HG03139 (cell line): ENCODE measurements around the gene CCDC102A.

Experiments
- ATAC-seq: cut with Tn5 transposase; IDR thresholded peaks from one replicate; pipeline ENCODE4 v1.9.1; 2021; ENCODE audit not compliant: unreplicated experiment

Gene CCDC102A

DNA sequence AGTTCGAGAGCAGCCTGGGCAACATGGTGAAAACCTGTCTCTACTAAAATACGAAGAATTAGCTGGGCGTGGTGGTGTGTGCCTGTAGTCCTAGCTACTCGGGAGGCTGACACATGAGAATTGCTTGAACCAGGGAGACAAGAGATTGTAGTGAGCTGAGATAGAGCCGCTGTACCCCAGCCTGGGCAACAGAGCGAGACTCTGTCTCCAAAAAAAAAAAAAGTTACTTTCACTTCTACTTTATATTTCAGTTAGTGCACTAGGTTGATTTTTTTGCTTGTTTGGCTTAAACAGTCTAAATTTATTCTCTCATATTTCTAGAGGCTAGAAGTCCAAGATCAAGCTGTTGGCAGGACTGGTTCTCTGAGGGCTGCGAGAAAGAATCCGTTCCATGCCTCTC, 13.4 kb downstream of the CCDC102A start:
- no peak for ATAC-seq

DNA sequence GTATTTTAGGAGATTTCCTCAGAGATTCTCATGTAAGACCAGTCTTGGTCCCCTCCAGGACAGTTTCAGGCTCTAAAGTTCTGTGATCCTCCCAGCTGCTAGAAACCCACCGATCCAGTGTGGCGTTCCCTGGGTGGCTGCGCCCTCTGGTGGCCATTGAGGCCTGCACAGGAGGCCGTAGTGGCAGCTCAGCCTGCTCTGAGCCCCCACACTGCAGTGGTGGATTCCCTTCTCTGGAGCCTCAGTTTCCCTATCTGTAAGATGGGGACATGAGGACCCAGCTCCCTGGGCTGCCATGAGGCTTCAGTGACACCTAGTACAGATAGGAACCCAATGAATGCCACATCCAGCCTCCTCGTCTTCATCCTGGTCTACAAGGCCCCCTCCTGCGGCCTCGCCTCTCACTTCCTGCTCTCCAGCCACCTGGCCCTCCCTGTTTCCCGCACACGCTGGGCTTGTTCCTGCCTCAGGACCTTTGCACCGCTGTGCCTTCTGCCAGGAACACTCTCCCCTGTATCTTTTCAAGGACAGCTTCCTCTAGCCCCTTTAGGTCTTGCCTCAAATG, 16.5 kb downstream of the CCDC102A start:
- no peak for ATAC-seq

DNA sequence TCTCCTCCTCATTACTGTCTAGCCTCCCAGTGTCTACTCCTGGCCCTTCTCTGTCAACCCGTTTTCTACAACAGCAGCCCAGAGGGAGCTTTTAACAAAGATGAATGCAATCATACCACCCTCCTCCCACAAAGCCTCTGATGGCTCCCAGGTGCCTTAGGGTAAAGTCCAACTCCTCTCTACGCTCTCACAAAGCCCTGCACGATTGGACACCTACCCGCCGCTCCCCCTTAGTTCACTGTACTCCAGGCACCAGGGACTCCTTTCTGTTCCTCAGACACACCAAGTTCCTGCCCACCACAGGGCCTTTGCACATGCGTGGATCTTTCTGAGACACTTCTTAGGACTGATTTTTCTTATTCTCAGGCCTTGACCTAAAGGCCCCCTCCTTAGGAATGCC, 17.4 kb downstream of the CCDC102A start:
- no peak for ATAC-seq

DNA sequence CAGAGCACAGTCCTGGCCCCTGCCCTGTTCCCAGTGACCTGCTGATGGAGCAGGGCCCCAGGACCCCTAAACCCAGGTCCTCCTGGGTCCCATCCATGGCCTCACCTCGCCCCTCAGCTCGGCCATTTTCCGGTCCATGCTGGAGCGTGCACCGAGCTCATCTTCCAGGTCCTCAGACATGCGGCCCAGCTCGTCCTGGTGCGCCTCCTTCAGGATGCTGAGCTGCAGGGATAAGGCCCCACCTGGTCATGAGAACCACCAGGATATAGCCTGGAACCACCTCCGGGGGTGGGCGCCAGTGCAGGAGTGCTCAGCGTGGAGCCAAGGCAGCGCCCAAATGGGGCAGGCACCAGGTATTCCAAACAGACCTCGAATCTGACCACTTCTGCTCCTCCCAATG, 17.9 kb downstream of the CCDC102A start:
- ATAC-seq: no peak

DNA sequence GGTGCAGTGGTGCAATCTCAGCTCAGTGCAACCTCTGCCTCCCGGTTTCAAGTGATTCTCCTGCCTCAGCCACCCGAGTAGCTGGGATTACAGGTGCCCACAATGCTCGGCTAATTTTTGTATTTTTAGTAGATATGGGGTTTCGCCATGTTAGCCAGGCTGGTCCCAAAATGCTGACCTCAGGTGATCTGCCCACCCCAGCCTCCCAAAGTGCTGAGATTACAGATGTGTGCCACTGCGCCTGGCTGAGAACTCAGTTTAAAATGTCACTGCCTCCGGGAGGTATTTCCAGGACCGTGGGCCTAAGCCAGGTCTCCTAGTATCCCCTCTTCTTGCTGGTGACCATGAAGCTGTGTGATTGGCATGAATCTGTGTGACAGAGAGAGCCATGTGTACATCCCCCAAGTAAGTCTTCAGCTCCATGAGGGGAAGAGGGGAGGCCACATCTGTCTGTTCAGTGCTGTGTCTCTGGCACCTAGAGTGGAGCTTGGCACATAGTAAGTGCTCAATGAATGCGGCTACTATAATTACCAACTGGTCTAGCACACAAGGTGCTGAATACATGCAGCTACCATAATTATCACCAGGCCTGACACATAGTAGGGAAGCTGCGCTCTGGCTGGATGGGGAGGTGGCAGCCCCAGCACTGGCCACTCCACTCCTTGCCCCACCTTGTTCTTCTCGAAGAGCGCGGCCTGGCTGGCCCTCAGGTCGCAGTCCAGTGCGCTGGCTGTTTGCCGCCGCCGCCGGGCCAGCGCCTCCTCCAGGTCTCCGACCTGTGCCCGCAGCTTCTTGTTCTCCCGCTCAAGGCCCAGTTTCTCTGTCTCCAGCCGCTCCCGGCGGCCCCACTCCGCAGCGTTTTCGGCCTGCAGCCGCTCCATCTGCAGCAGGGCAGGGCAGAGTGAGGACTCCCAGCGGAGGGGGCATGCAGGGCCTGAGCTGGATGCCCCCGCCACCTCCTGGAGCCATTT, 18.7 kb downstream of the CCDC102A start:
- ATAC-seq: no peak

DNA sequence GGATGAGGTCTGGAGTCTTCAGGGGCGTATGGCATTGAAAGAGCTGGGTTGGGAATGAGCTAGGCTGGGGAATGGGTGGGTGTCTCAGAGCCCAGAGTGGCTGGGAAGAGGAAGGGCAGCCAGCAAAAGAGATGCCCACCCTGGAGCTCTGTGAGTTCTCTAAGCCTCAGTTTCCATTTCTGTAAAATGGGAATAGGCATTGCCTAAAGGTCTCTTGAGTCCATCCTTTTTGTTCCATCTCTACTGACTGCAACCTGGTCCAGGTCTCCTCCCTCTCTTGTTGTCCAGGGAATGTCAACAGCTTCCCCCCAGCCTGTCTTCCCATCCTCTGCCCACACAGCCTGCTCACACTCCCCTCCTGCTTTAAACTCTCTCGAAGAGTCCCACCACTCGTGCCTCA, 19.6 kb downstream of the CCDC102A start:
- ATAC-seq: no peak

DNA sequence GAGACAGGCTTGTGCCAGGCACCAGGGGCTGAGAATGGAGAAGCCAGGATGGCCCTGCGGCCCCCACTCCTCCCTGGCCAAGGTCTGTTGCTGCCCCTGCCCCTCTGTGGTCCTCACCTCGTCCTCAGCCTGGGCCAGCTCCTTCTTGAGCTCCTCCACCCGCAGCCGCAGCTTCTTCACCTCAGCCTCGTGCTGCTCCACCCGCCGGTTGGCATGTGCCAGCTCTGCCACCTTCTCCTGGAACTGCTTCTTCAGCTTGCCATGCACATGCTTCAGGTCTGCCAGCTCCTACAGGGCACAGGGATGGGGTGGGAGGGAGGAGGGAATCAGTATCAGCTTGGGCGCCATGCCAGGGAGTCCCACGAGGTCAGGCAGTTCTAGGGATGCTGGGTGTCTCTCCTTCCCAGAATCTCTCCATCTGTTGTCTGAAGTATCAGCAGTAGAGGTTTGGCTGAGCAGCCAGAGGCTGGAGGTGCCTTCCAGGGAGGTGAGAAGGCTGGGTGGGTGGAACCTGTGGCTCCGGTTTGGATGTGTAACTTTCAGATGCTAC, 20.1 kb downstream of the CCDC102A start:
- no peak for ATAC-seq

DNA sequence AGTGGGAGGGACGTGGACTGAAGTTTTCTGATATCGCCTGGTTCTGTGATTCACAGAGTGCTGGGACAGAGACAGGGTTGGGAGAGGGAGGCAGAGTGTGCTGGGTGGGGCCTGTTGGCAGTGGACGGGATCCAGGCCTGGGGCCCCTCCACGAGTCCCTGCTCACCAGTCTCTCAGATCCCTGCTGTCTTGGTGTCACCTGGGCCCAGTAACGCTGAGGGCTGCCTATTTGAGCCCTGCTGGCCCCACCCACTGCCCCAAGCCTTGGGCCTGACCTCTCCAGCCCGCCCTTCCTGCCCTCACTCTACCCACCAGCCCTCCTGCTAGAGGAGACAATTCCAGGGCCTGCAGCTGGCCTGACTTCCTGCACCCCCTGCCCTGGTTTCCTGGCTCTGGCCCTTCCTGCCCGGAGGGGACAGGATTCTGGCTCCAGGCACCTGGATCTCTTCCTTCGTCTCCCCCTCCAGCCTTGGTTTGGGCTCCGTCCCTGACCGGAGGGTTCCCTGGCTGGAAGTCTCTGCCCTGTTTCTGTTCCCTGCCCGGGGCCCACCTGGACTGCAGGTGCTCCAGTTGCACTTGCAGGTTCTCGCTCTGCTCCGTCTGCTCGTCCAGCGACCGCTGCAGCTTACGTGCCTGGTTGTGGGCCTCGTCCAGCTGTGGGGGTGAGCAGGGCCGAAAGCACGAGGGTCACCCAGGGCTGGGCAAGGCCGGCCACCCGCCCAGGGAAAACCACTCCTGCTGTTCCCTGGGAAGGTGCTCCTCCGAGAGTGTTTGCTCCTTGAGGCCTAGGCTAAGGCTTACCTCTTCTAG, 21.4 kb downstream of the CCDC102A start:
- ATAC-seq: no peak

DNA sequence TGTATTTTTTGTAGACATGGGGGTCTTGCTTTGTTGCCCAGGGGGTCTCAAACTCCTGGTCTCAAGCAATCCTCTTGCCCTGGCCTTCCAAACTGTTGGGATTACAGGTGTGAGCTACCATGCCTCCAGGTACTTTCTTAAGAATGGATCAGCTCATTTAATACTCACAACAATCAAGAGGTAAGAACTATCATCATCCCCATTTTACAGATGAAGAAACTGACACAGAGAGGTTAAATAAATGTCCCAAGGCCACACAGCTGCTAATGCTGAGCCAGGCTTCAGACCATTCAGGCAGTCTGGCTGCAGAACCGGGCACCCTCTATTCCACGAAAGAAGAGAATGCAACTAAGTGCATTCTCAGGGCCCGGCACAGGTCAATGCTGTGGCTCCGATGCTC, 22.0 kb downstream of the CCDC102A start:
- ATAC-seq: no peak

DNA sequence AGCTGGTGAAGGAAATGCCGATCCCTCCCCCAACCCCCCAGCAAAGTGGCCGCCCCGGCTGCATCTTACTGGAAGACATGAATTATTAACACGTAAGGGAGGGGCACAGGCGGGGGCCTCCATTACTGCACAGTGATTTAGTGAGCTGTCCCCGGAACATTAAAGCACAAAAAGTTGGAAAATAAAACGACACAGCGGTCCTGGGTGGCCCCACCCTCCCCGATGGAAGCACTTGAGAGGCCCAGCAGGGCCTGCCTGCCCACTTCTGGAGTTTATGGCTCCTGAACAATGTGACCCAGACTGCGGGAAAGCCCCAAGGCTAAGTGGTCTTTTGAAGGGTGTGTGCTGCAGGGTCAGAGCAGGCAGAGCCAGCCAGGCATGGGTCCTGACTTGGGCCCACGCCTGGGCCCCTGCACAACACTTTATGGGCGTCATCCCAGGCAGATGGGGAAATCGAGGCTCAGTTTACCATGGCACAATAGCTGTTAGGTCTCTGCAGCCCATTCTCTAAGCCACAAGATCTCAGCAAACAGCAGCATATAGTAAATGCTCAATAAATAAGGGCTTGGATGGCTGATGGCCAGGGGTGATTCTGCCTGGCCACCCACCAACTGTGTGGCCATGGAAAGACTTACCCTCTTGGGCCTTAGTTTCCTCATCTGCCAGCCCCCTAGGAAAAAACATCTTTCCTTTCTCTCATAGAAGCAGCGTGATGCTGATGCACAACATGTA, 22.8 kb downstream of the CCDC102A start:
- no peak for ATAC-seq

DNA sequence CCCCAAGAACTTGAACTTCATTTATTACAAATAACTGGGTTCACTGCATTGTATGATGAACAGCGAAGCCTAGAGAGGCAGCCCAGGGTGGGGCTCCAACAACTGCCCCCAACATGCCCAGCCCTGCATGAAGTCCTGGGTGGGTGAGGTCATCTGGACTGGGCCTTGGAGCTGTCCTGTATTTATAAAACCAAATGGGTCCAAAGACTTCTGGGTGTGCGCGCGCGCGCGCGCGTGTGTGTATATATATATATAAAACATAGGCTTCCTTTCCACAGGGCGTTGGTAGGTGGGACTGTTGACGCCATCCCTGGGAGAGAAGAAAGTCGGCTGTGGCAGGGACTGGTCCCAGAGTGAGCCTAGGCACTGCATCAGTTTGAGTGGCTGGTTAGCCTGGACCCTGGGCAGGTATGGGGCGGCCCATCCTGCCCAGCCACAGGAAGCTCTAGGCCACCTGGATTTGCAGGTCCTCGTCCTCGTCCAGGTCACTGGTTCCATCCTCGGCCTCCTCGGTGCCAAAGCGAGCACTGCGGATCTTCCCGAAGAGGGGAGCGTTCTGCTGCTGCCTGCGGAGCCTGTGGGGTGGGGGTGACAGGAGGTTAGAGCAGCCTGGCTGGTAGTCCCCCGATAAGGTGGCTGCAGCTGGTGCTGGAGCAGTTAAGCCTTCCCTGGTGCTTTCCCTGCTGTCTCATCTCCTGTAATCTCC, 23.9 kb downstream of the CCDC102A start:
- ATAC-seq: no peak

DNA sequence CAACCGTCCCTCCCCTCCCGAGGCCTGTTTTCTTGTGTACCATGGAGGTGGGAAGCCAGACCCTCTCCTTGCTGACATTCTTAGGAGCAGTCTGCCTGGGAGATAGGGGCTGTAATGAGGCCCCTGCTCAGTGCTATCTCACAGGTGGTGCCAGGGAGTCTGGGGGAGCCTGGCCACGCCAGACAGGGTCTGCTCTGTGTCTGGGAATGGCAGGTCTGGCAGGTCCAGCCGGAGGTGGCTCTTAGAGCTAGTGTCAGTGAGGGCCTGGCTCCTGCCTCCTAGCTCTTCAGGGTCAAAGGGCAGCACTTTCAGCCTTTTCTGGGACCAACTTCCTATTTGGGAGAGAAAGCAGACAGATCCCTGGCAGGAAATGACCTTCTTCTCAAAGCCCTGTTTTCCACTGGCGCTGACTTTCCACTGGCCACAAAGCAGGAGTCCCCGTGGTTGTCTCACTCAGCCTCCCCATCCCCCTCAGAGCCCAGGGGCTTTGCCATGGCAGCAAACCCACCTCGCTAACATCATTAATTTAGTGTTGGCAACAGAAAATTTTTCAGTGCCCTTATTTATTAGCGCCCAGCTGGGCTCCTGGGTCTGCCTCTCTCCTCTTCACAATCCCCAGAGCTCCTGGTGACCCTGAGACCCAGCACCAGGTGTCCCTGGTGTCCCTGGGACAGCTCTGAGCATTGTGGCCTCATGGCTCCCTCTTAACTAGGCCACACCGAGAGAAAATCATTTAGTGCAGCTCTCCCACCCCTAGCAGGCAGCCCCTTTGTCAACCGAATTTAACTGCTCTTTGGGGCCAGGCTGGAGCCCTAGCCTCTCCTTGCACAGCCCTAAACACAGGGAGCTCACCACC, 26.1 kb downstream of the CCDC102A start:
- ATAC-seq: no peak

DNA sequence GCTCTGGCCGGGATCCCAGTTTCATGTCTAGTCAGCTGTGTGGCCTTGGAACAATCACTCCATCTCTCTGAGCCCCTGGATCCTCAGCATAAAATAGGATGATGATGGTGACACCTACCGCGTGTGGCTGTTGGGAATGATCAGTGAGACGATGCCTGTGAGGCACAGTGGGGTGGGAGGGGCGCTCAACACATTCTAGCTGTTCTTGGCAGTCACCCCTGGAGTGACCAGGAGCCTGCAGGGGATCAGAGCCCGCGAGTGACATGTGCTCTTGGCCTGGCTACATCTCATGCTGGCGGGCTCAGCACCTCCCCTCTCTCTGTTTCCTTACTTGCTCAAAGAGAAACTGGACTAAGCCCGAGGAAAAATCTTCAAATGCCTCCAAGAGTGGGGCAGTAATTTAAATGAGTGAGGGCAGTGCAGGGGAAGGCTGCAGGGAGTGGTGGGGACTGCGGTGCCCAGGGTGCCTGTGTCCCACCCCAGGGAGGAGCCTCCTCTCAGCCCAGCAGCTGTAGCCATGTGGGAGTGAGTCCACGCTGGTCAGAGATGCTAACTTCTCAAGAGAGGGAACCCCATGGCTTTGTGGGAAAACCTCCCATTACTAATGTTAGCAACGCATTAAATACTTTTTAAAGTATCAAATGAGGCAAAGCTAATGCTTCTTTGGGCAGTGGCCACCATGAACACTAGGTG, 27.0 kb downstream of the CCDC102A start:
- ATAC-seq: no peak

DNA sequence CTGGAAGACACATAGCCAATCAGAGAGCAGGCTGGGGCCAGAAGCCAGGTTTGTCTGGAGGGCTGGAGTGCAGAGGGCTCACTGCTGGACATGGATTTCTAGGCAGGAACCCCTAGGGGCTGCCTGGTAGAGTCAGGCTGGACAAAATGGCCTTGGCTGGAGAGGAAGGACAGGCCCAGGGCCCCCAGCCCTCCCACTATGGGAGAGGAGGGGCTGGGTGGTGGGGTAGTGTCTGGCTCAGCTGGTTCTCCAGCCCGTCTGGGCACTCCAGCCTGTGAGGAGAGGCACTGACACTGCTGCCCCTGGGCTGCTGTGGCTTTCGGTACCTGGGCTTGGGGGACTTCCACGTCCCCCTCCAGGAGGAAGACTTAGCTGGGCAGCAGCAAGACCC, 28.3 kb downstream of the CCDC102A start:
- no peak for ATAC-seq

DNA sequence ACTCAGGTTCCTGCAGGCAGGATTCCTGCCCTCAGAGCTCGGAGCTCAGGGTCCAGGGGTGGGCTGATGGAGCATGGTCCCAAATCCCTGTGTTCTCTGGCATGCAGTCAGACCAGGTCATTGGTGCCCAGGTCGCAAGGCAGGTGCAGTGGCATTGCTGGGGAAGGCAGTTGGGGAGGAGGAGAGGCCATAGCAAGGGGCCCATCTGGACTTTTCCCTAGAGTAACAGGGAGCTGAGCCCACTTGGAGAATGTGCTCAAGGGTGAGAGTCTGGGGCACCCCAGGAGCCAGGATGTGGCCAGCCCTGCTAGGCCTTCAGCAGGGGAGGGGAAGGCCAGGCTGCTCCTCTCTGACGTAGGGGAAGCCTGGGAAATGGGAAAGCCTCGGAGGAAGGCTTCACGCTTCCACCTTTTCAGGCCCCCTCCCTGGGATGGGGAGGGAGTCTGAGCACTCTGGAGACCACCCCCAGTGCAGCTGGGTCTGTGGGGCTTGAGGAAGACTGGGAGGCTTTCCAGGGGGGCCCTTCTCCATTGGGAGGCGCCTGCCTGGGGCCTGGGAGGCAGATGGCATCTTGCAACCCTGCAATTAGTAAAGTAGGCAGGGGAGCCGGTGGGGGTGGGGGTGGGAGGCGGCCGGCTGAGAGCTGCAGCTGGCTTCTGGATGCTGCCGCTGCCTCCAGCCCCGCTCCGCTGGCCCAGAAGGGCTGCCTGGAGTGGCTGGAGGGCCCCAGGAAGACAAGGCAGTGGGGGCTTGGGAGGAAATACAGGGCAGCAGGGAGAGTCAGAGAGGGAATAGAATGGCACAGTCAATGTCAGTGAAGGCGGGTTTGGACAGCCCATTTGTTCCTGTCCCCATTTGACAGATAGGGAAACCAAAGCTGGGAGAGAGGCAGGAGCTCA, 29.0 kb downstream of the CCDC102A start:
- ATAC-seq: no peak

DNA sequence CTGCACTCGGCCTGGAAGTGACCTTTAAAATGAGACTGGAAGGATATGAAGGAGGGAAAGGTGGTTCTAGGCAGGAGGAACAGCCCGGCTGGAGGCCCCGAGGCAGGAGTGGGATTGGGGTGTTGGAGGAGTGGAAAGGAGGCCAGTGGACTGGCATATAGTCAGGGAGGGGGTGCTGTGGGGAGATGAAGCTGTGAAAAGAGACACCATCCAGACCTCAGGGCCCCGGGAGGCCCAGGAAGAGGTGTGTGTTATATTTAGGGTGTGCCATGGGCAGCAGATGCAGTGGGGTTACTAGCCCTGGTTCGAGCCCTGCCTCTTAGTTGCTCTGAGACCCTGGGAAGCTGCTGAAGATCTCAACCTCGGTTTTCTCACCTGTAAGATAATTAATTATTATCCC, 31.2 kb downstream of the CCDC102A start:
- ATAC-seq: no peak

DNA sequence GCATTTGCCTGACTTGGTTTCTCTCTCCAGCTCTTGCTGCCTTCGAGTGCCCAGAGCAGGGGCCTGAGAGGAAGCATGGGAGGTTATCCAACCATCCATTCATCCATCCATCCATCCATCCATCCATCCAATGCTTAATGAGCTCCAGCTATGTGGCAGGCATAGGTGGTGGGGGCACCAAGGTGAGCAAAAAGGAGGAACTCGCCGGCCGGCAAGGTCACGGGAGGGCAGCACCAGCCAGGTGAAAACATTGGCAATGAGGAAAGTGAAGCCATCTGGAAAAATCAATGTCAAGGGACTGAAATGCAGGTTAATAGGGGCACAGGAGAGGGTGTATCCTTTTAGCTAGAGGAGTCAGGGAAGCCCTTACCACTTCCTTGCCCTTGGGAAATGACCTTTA, 31.9 kb downstream of the CCDC102A start:
- no peak for ATAC-seq

DNA sequence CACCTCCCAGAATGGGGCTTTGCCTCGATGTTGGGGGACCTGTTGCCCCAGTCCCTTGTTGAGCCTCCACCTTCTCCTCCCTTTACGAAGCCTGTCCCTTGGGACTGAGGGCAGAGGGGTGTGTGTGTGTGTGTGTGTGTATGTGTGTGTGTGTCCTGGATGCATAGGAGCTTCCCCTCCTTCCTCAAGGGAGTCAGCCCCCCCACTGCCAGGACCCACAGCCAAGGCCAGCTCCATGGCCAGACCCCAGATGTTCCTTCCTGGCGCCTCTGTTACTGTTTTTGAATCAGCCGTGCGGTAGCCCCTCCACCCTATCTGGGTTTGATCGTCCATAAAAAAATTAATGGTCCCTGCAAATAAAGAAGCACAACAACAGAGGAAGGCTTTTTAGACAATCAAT, 32.4 kb downstream of the CCDC102A start:
- ATAC-seq: no peak
